OCI-LY7 (cell line): Measurements from ENCODE around the gene TMEM259. TPM values are rescaled to one million over a fixed set of nuclear protein-coding genes. Genes with fewer than 3 reads are reported as not detected.
A peak's percentile ranks its signal among the peaks of the same experiment; 100 is the strongest.

ENCODE experiments used
- BruUV-seq: library from RNA; stranded (reverse); fragments of 400-500 nt; replicated peaks from 2 replicates; lab custom pipeline; 2021; lab: Mats Ljungman, UMichigan
- CTCF ChIA-PET: fragments of 300-600 bp; sonication (Branson Sonifier 250); formaldehyde crosslinking; loops from one replicate; lab custom pipeline; 2022; ENCODE audit warnings: antibody characterized with exemption; ENCODE audit not compliant: unreplicated experiment; lab: Charles Lee
- POLR2A ChIA-PET: fragments of 300-600 bp; sonication (Branson Sonifier 250); formaldehyde crosslinking; loops from one replicate; lab custom pipeline; 2022; ENCODE audit warnings: antibody characterized with exemption; lab: Charles Lee
- DNase-seq: peaks from one replicate; pipeline ENCODE4 v3.0.0-alpha.2; 2015; ENCODE audit warnings: low spot score
- H2AFZ ChIP-seq: fragments of 200-600 bp; sonication (generic), shearing (Covaris generic); 2 replicates; pipeline ENCODE4 v1.6.1; 2014; ENCODE audit warnings: mild to moderate bottlenecking, antibody characterized with exemption, low read length, moderate library complexity
- H3K27ac ChIP-seq: fragments of 200-600 bp; sonication (generic); 2 replicates; pipeline ENCODE4 v1.5.1; 2014; ENCODE audit warnings: mixed run types, low read depth, mild to moderate bottlenecking, moderate library complexity, low read length, inconsistent platforms; ENCODE audit not compliant: poor library complexity, severe bottlenecking
- H3K36me3 ChIP-seq: fragments of 200-600 bp; sonication (generic); 2 replicates; pipeline ENCODE4 v1.6.1; 2014; ENCODE audit warnings: mild to moderate bottlenecking, antibody characterized with exemption, low read length, moderate library complexity, mixed read lengths; ENCODE audit not compliant: insufficient read depth
- H3K4me1 ChIP-seq: fragments of 200-600 bp; sonication (generic); 2 replicates; pipeline ENCODE4 v1.5.1; 2014; ENCODE audit warnings: mild to moderate bottlenecking, low read length; ENCODE audit not compliant: insufficient read depth, poor library complexity, severe bottlenecking
- H3K4me2 ChIP-seq: fragments of 200-600 bp; sonication (generic); 2 replicates; pipeline ENCODE4 v1.6.1; 2014; ENCODE audit warnings: mild to moderate bottlenecking, low read length
- H3K4me3 ChIP-seq: fragments of 200-600 bp; sonication (generic); 2 replicates; pipeline ENCODE4 v1.5.1; 2014; ENCODE audit warnings: mild to moderate bottlenecking, low read depth, low read length; ENCODE audit not compliant: poor library complexity, severe bottlenecking
- H3K79me2 ChIP-seq: fragments of 200-600 bp; sonication (generic); 2 replicates; pipeline ENCODE4 v1.6.1; 2016; ENCODE audit warnings: low read depth, mild to moderate bottlenecking, low read length, moderate library complexity, mixed read lengths; ENCODE audit not compliant: insufficient read depth
- H3K9me2 ChIP-seq: fragments of 200-600 bp; sonication (generic); 2 replicates; pipeline ENCODE4 v1.6.1; 2016; ENCODE audit warnings: mild to moderate bottlenecking, low read length, mixed read lengths; ENCODE audit not compliant: insufficient read depth
- H3K9me3 ChIP-seq: fragments of 200-600 bp; sonication (generic); 2 replicates; pipeline ENCODE4 v1.6.1; 2014; ENCODE audit warnings: mild to moderate bottlenecking, mixed run types, low read length, mixed read lengths
- H4K20me1 ChIP-seq: fragments of 200-600 bp; sonication (generic); 2 replicates; pipeline ENCODE4 v1.6.1; 2014; ENCODE audit warnings: mild to moderate bottlenecking, antibody characterized with exemption, low read length, moderate library complexity, mixed read lengths; ENCODE audit not compliant: insufficient read depth
- CTCF ChIP-seq: fragments of 200-600 bp; sonication (generic); conservative IDR thresholded peaks from 2 replicates; pipeline ENCODE4 v1.5.1; 2014; ENCODE audit warnings: mild to moderate bottlenecking, antibody characterized with exemption, low read length, moderate library complexity, mixed read lengths
- EZH2phosphoT487 ChIP-seq: fragments of 200-600 bp; sonication (generic); IDR thresholded peaks from 2 replicates; pipeline ENCODE4 v1.6.1; 2018; ENCODE audit warnings: low read depth, borderline replicate concordance, mild to moderate bottlenecking, mixed run types, antibody characterized with exemption, low read length, moderate library complexity, mixed read lengths
- intact Hi-C: fragments of 100-400 bp; cut with micrococcal nuclease; formaldehyde crosslinking; loops from one replicate; pipeline ENCODE4 v1.10.0; 2022; ENCODE audit not compliant: unreplicated experiment
- total RNA-seq, 2 experiments: library from RNA; depleted of rRNA in 1 of 2; stranded (reverse); fragments of >200 nt in 1 of 2; shearing (Covaris generic) in 1 of 2; gene quantifications; 2 replicates each; pipeline ENCODE4 v1.2.3, GENCODE V29; 2014 to 2022

TMEM259 gene
- total RNA-seq, 2 experiments from 2014 or later, result 169 to 195 TPM

DNA sequence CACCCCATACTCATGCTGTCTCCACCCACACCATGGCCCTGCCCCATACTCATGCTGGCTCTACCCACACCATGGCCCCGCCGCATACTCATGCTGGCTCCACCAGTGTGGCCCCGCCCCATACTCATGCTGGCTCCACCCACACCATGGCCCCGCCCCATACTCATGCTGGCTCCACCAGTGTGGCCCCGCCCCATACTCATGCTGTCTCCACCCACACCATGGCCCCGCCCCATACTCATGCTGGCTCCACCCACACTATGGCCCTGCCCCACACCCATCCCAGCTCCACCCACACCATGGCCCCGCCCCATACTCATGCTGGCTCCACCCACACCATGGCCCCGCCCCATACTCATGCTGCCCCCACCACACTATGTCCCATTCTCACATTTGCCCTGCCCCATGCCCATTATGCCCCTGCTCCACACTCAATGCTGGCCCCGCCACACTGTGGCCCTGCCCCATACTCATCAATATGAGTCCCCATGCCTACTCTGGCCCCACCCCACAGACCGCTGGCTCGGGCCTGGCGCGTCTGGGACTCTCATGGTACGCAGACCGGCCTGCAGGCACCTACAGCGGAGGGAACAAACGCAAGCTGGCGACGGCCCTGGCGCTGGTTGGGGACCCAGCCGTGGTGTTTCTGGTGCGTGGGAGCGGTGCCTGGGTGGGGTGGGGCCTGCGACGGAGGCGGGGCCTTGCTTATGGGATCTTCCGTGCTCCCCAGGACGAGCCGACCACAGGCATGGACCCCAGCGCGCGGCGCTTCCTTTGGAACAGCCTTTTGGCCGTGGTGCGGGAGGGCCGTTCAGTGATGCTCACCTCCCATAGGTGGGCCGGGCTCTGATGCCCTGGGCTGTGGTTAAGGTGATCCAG lies 42.3 kb upstream of the TMEM259 start:
- CTCF ChIA-PET, result no interaction called here
- Histone ChIP-seq H3K27ac (no peak overlapping the region), H3K9me2 (no peaks in the 10 kb centered on the region), H3K4me1 (peaks cover 45% of the 10 kb centered on the region), H2AFZ (no peak overlapping the region), H3K4me3 (no peak overlapping the region), H4K20me1 (no peaks in the 10 kb centered on the region), H3K9me3 (no peaks in the 10 kb centered on the region), H3K4me2 (no peak overlapping the region), H3K79me2 (peaks cover 6% of the 10 kb centered on the region), H3K36me3 (peaks cover 9% of the 10 kb centered on the region; the same call in 1 of the 2 replicates)
- TF ChIP-seq EZH2phosphoT487, result no peak
- no peak for TF ChIP-seq CTCF
- DNase-seq, result peak; percentile 90
- no TSS peak for BruUV-seq
- POLR2A ChIA-PET, result no interaction called here
- intact Hi-C loops, result no loop called here

DNA sequence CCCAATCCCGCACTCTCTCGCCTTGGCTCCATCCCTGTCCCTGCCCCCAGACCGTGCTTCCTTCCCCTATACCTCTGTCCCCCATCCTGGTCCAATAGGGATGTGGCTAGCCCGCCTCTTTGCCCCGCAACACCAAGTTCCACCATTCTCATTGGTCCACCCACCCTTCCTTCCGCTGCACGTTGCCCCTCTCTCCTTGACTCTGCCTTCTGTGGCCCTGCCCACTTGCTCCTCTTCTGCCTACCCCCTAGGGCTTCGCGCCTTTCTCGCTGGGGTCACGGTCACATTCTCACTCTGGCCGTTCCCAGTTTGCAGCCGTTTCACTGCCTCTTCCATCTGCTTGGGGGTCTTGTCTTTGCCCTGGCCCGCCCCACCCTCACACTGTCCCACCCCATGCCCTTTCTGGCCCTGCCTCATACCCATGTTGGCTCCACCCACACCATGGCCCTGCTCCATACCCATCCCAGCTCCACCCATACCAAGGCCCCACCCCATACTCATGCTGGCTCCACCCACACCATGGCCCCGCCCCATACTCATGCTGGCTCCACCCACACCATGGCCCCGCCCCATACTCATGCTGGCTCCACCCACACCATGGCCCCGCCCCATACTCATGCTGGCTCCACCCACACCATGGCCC lies 41.6 kb upstream of the TMEM259 start:
- H3K4me2 ChIP-seq, result no peak overlapping the region
- intact Hi-C loops, result no loop called here
- H3K4me3 ChIP-seq, result no peak overlapping the region
- no peaks in the 10 kb centered on the region for H4K20me1 ChIP-seq
- CTCF ChIA-PET, result no interaction called here
- peak; percentile 71 for DNase-seq
- H2AFZ ChIP-seq, result no peak overlapping the region
- no peaks in the 10 kb centered on the region for H3K9me2 ChIP-seq
- TF ChIP-seq EZH2phosphoT487, result no peak
- TF ChIP-seq CTCF, result no peak
- no TSS peak for BruUV-seq
- H3K27ac ChIP-seq, result no peak overlapping the region
- H3K4me1 ChIP-seq, result peaks cover 50% of the 10 kb centered on the region
- H3K9me3 ChIP-seq, result no peaks in the 10 kb centered on the region
- POLR2A ChIA-PET, result no interaction called here
- no peaks in the 10 kb centered on the region for H3K79me2 ChIP-seq
- H3K36me3 ChIP-seq, result peaks cover 7% of the 10 kb centered on the region; the same call in 1 of the 2 replicates

DNA sequence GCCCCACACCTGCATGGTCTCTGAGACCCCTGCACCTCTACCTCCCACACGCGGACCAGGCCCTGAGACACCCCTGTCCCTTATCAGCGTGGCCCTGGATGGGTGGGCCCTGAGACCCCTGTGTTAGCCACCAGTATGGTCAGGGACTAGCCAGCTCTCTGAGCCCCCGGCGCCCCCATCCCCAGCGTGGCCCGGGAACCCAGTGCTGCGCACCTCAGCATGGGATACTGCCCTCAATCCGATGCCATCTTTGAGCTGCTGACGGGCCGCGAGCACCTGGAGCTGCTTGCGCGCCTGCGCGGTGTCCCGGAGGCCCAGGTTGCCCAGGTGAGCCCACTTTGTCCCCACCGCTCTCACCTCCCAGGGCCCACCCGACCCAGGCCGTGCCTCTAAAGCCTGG lies 41.1 kb upstream of the TMEM259 start:
- Histone ChIP-seq H4K20me1 (no peaks in the 10 kb centered on the region), H3K4me2 (no peak overlapping the region), H3K4me1 (peaks cover 55% of the 10 kb centered on the region), H3K4me3 (no peak overlapping the region), H3K36me3 (peaks cover 7% of the 10 kb centered on the region; the same call in 1 of the 2 replicates), H2AFZ (no peak overlapping the region), H3K79me2 (no peaks in the 10 kb centered on the region), H3K9me2 (no peaks in the 10 kb centered on the region), H3K9me3 (no peaks in the 10 kb centered on the region), H3K27ac (no peak overlapping the region)
- TF ChIP-seq EZH2phosphoT487 (no peak), CTCF (no peak)
- ChIA-PET CTCF (no interaction called here), POLR2A (no interaction called here)
- no peak for DNase-seq
- intact Hi-C loops, result no loop called here
- no TSS peak for BruUV-seq
